ENCODE results near the gene GALE. TPM values are rescaled to one million over a fixed set of nuclear protein-coding genes. Genes with fewer than 3 reads are reported as not detected.
"Not testable (repeated sequence)": the region's sequence is repeated elsewhere in the genome, so short reads cannot be mapped to it uniquely, and the experiment has no call there.

The GALE gene
- polyA plus RNA-seq, 4 donors, result 30.7 to 42.4 (median 32.8) TPM

- no peak for DNase-seq (ENCODE audit: low read depth in 4 of 4, low spot score in 3 of 4)
Measured at GRCh38 chr1:23810818-23811540, 10.4 kb upstream of the GALE start.

GRCh38 chr1:23809751-23810171 is 9.2 kb upstream of the GALE start:
- no peak for DNase-seq (ENCODE audit: low read depth in 4 of 4, low spot score in 3 of 4)

- no peak for DNase-seq (ENCODE audit: low read depth in 4 of 4, low spot score in 3 of 4)
Measured at GRCh38 chr1:23807453-23807852, 6.9 kb upstream of the GALE start.

- no peak for DNase-seq (ENCODE audit: low read depth in 4 of 4, low spot score in 3 of 4)
Measured at GRCh38 chr1:23806280-23806679, 5.7 kb upstream of the GALE start.

GRCh38 chr1:23805025-23805424 is 4.5 kb upstream of the GALE start:
- DNase-seq (ENCODE audit: low read depth in 4 of 4, low spot score in 3 of 4), result no peak

- no peak for DNase-seq (ENCODE audit: low read depth in 4 of 4, low spot score in 3 of 4)
Measured at GRCh38 chr1:23804183-23804835, 3.8 kb upstream of the GALE start.

GRCh38 chr1:23803674-23804073 is 3.1 kb upstream of the GALE start:
- no peak for DNase-seq (ENCODE audit: low read depth in 4 of 4, low spot score in 3 of 4)

- not testable (repeated sequence) for DNase-seq (ENCODE audit: low read depth in 4 of 4, low spot score in 3 of 4)
Measured at GRCh38 chr1:23802809-23803342, 2.3 kb upstream of the GALE start.

- DNase-seq (ENCODE audit: low read depth in 4 of 4, low spot score in 3 of 4), result no peak
Measured at GRCh38 chr1:23801876-23802275, 1.3 kb upstream of the GALE start.

- no peak for DNase-seq (ENCODE audit: low read depth in 4 of 4, low spot score in 3 of 4)
Measured at GRCh38 chr1:23801338-23801748, 789 bp upstream of the GALE start.

- no peak for DNase-seq (ENCODE audit: low read depth in 4 of 4, low spot score in 3 of 4)
Measured at GRCh38 chr1:23799570-23800399, 769 bp downstream of the GALE start.

GRCh38 chr1:23799255-23799569 is 1.3 kb downstream of the GALE start:
- no peak for DNase-seq (ENCODE audit: low read depth in 4 of 4, low spot score in 3 of 4)

GRCh38 chr1:23798662-23799142 is 1.9 kb downstream of the GALE start:
- no peak for DNase-seq (ENCODE audit: low read depth in 4 of 4, low spot score in 3 of 4)

- DNase-seq (ENCODE audit: low read depth in 4 of 4, low spot score in 3 of 4), result no peak
Measured at GRCh38 chr1:23797478-23798448, 2.8 kb downstream of the GALE start.

- no peak for DNase-seq (ENCODE audit: low read depth in 4 of 4, low spot score in 3 of 4)
Measured at GRCh38 chr1:23796466-23797271, 3.9 kb downstream of the GALE start.

GRCh38 chr1:23795676-23796465 is 4.7 kb downstream of the GALE start:
- DNase-seq (ENCODE audit: low read depth in 4 of 4, low spot score in 3 of 4), result no peak

GRCh38 chr1:23794732-23795182 is 5.8 kb downstream of the GALE start:
- not testable (repeated sequence) for DNase-seq (ENCODE audit: low read depth in 4 of 4, low spot score in 3 of 4)
